SK-N-SH (cell line): ENCODE measurements around the gene STON1.

Source experiments
- CTCF ChIP-seq: fragments of 200-600 bp; sonication (generic); IDR thresholded peaks from 2 replicates; pipeline ENCODE4 v1.6.1; 2017; ENCODE audit warnings: antibody characterized with exemption, mild to moderate bottlenecking, moderate library complexity
- EP300 ChIP-seq, 2 experiments: IDR thresholded peaks; 2 replicates each; pipeline versions ENCODE4 v1.4.0 to v1.6.1; 2012; ENCODE audit warnings: borderline replicate concordance in 1 of 2, low read depth in 1 of 2, low read length in 1 of 2
- POLR2AphosphoS5 ChIP-seq: IDR thresholded peaks from 2 replicates; pipeline ENCODE4 v1.6.1; 2012; ENCODE audit warnings: low read depth, low read length

- no peak for TF ChIP-seq POLR2AphosphoS5
- no peak for TF ChIP-seq EP300 (IDR thresholded peaks at IDR 0.05; ENCODE audit: borderline replicate concordance in 1 of 2, low read depth in 1 of 2, low read length in 1 of 2)
- no peak for TF ChIP-seq CTCF
Observed at GRCh38 chr2:48568547-48568946, 38.6 kb downstream of the STON1 start.
